Right ventricle myocardium inferior (tissue), 1 donor: ENCODE data around the gene ZC3H4. TPM values are rescaled to one million over a fixed set of nuclear protein-coding genes. Genes with fewer than 3 reads are reported as not detected.
"Not testable (repeated sequence)": the region's sequence is repeated elsewhere in the genome, so short reads cannot be mapped to it uniquely, and the experiment has no call there.

Experiments used
- ATAC-seq: fragments of 200-7000 bp; cut with Tn5 transposase; one replicate; pipeline ENCODE4 v1.9.1; 2020; ENCODE audit warnings: mild to moderate bottlenecking, moderate library complexity
- DNase-seq: peaks from one replicate; pipeline ENCODE4 v3.0.0; 2021; ENCODE audit errors: missing footprints
- intact Hi-C: fragments of 100-400 bp; cut with DNase I; formaldehyde crosslinking; loops from one replicate; pipeline ENCODE4 v1.11.0; 2022
- total RNA-seq: library from RNA; stranded (reverse); fragmentation: NEBNext Ultra II Directional; extraction: Animal tissue kit (Norgen Biotek cat#: 25700); gene quantifications from one replicate; pipeline ENCODE4 v1.2.1, GENCODE V29; 2021
- donor health status: DM: no; HTN: yes; CAD: no; lungs with severe emphysema.

The ZC3H4 gene
- total RNA-seq, 1 donor from 2014 or later = 20.5 TPM

- ATAC-seq = no peak
- intact Hi-C loops = loop anchor here (5.0 kb wide), 3 partner anchors 34 to 249 kb away; partner anchors contain the start of genes ARHGAP35 and TMEM160
- no peak for DNase-seq
These were observed 1.9 kb downstream of the ZC3H4 start for GRCh38 chr19:47111682-47112165.

- ATAC-seq (no peak), DNase-seq (peak; percentile 74)
- intact Hi-C loops = loop anchor here (5.0 kb wide), 3 partner anchors 34 to 249 kb away; partner anchors contain the start of genes ARHGAP35 and TMEM160
These were observed 2.5 kb downstream of the ZC3H4 start for GRCh38 chr19:47111006-47111621.

GRCh38 chr19:47110521-47111005, 3.0 kb downstream of the ZC3H4 start:
- ATAC-seq (no peak), DNase-seq (no peak)
- intact Hi-C loops = loop anchor here (5.0 kb wide), 3 partner anchors 33 to 248 kb away; partner anchors contain the start of genes ARHGAP35 and TMEM160

- intact Hi-C loops = loop anchor here (5.0 kb wide), 3 partner anchors 32 to 247 kb away; partner anchors contain the start of genes ARHGAP35 and TMEM160
- ATAC-seq = no peak
- DNase-seq = peak; percentile 70
These were observed 3.8 kb downstream of the ZC3H4 start for GRCh38 chr19:47109541-47110375.

- intact Hi-C loops = no loop called here
- no peak for ATAC-seq
These were observed 4.4 kb downstream of the ZC3H4 start for GRCh38 chr19:47109177-47109540.

GRCh38 chr19:47107953-47108746, 5.4 kb downstream of the ZC3H4 start:
- DNase-seq = no peak
- ATAC-seq = no peak
- intact Hi-C loops = no loop called here

More at GRCh38 chr19:47109177-47109540, 4.4 kb downstream of the ZC3H4 start:
- DNase-seq = no peak

- intact Hi-C loops = no loop called here
- DNase-seq (no peak), ATAC-seq (no peak)
These were observed 6.2 kb downstream of the ZC3H4 start for GRCh38 chr19:47107202-47107952.

GRCh38 chr19:47106821-47107201, 6.8 kb downstream of the ZC3H4 start:
- DNase-seq = no peak
- intact Hi-C loops = no loop called here
- ATAC-seq = peak; percentile 36

- ATAC-seq = no peak
- intact Hi-C loops = no loop called here
- DNase-seq = no peak
These were observed 7.7 kb downstream of the ZC3H4 start for GRCh38 chr19:47105874-47106273.

GRCh38 chr19:47104680-47105079, 8.9 kb downstream of the ZC3H4 start:
- intact Hi-C loops = no loop called here
- DNase-seq (no peak), ATAC-seq (no peak)

- no peak for DNase-seq
- no peak for ATAC-seq
- intact Hi-C loops = no loop called here
These were observed 11.1 kb downstream of the ZC3H4 start for GRCh38 chr19:47102346-47103060.

GRCh38 chr19:47101116-47101515, 12.5 kb downstream of the ZC3H4 start:
- ATAC-seq, DNase-seq, intact Hi-C loops: not testable (repeated sequence)

- DNase-seq = no peak
- intact Hi-C loops = no loop called here
- no peak for ATAC-seq
These were observed 13.3 kb downstream of the ZC3H4 start for GRCh38 chr19:47100290-47100689.

GRCh38 chr19:47099576-47100050, 14.0 kb downstream of the ZC3H4 start:
- ATAC-seq (no peak), DNase-seq (no peak)
- intact Hi-C loops = no loop called here

GRCh38 chr19:47098608-47099007, 15.0 kb downstream of the ZC3H4 start:
- intact Hi-C loops = no loop called here
- DNase-seq (no peak), ATAC-seq (no peak)

- intact Hi-C loops = no loop called here
- ATAC-seq (peak; percentile 65), DNase-seq (no peak)
These were observed 16.0 kb downstream of the ZC3H4 start for GRCh38 chr19:47097396-47098201.

- ATAC-seq (peak; percentile 47), DNase-seq (no peak)
- intact Hi-C loops = no loop called here
These were observed 16.9 kb downstream of the ZC3H4 start for GRCh38 chr19:47096721-47097120.
